ENCODE results near the gene GNRH2.

Gene GNRH2

GRCh38 chr20:3003416-3003815 lies 40.0 kb upstream of the GNRH2 start:
- no peaks in the 10 kb centered on the region for H3K9me3 ChIP-seq (ENCODE audit: control insufficient read depth, insufficient read depth, low read depth, low read length)
- H3K4me1 ChIP-seq (ENCODE audit: control insufficient read depth, insufficient read depth, low read length), result no peaks in the 10 kb centered on the region
- POLR2A ChIA-PET, result no interaction called here
- TF ChIP-seq PRDM6 (tag by site-specific recombination; IDR thresholded peaks at IDR 0.05) (0 out of 2 replicates have a peak, but pooled peaks have one; percentile 29), ZNF214 (tag by site-specific recombination; IDR thresholded peaks at IDR 0.05; ENCODE audit: borderline replicate concordance) (no peak)
- H3K4me3 ChIP-seq (ENCODE audit: low read depth, low read length), result no peak overlapping the region
- no peak overlapping the region for H3K27ac ChIP-seq (ENCODE audit: extremely low read depth, low read depth, low read length)
- CTCF ChIA-PET, result interaction anchor here (0.7 to 1.3 kb wide), 2 partner anchors 43 to 50 kb away, joined by 3 read pairs; no protein-coding TSS in a partner anchor
- H3K36me3 ChIP-seq (ENCODE audit: control insufficient read depth in 2 of 2, insufficient read depth in 1 of 2, low read length in 2 of 2), result peaks cover 33 to 36% of the 10 kb centered on the region in 2 experiments

- TF ChIP-seq PRDM1 (tag by site-specific recombination; IDR thresholded peaks at IDR 0.05), result peak; percentile 43; the same call in 1 of the 2 replicates
- no peak for TF ChIP-seq ZBTB8A (tag by site-specific recombination; IDR thresholded peaks at IDR 0.05)
- peak; percentile 57; the same call in 1 of the 2 replicates for TF ChIP-seq SP7 (tag by site-specific recombination; IDR thresholded peaks at IDR 0.05)
- POLR2A ChIA-PET, result interaction anchor here (1.2 kb wide), 2 partner anchors 138 to 282 kb away, joined by 3 read pairs; partner anchors contain the start of gene PTPRA
- Histone ChIP-seq H3K4me1 (ENCODE audit: control insufficient read depth, insufficient read depth, low read length) (no peaks in the 10 kb centered on the region), H3K9me3 (ENCODE audit: control insufficient read depth, insufficient read depth, low read depth, low read length) (no peaks in the 10 kb centered on the region), H3K36me3 (ENCODE audit: control insufficient read depth in 2 of 2, insufficient read depth in 1 of 2, low read length in 2 of 2) (peaks cover 38 to 71% of the 10 kb centered on the region in 2 experiments), H3K4me3 (ENCODE audit: low read depth, low read length) (no peak overlapping the region), H3K27ac (ENCODE audit: extremely low read depth, low read depth, low read length) (no peak overlapping the region)
- CTCF ChIA-PET, result interaction anchor here (0.7 to 2.1 kb wide), 3 partner anchors 10 to 85 kb away, joined by 3 to 8 read pairs (median 5); no protein-coding TSS in a partner anchor
These were observed 32.3 kb upstream of the GNRH2 start for GRCh38 chr20:3010985-3011723.

- Histone ChIP-seq H3K9me3 (ENCODE audit: control insufficient read depth, insufficient read depth, low read depth, low read length) (no peaks in the 10 kb centered on the region), H3K4me3 (ENCODE audit: low read depth, low read length) (no peak overlapping the region), H3K36me3 (ENCODE audit: control insufficient read depth in 2 of 2, insufficient read depth in 1 of 2, low read length in 2 of 2) (peaks cover 33 to 71% of the 10 kb centered on the region in 2 experiments), H3K27ac (ENCODE audit: extremely low read depth, low read depth, low read length) (no peak overlapping the region), H3K4me1 (ENCODE audit: control insufficient read depth, insufficient read depth, low read length) (no peaks in the 10 kb centered on the region)
- no peak for TF ChIP-seq FEZF1 (tag by site-specific recombination; IDR thresholded peaks at IDR 0.05)
- TF ChIP-seq ZNF571 (tag by site-specific recombination; IDR thresholded peaks at IDR 0.05), result no peak
- TF ChIP-seq KLF9 (tag by site-specific recombination; IDR thresholded peaks at IDR 0.05; ENCODE audit: low read depth), result no peak
- ChIA-PET CTCF (interaction anchor here (1.3 to 2.1 kb wide), 2 partner anchors 11 to 42 kb away, joined by 5 to 8 read pairs; no protein-coding TSS in a partner anchor), POLR2A (interaction anchor here (1.2 kb wide), 2 partner anchors 139 to 282 kb away, joined by 3 read pairs; partner anchors contain the start of gene PTPRA)
These were observed 31.7 kb upstream of the GNRH2 start for GRCh38 chr20:3011752-3012151.

- Histone ChIP-seq H3K36me3 (ENCODE audit: control insufficient read depth in 2 of 2, insufficient read depth in 1 of 2, low read length in 2 of 2) (peaks cover 26 to 70% of the 10 kb centered on the region in 2 experiments), H3K27ac (ENCODE audit: extremely low read depth, low read depth, low read length) (no peak overlapping the region), H3K4me3 (ENCODE audit: low read depth, low read length) (no peak overlapping the region), H3K4me1 (ENCODE audit: control insufficient read depth, insufficient read depth, low read length) (no peaks in the 10 kb centered on the region), H3K9me3 (ENCODE audit: control insufficient read depth, insufficient read depth, low read depth, low read length) (no peaks in the 10 kb centered on the region)
- ChIA-PET POLR2A (no interaction called here), CTCF (interaction anchor here (2.2 kb wide), 1 partner anchor 13 kb away, joined by 10 read pairs; no protein-coding TSS in a partner anchor)
- no peak for TF ChIP-seq ZNF423 (tag by site-specific recombination; IDR thresholded peaks at IDR 0.05)
- no peak for TF ChIP-seq ZNF174 (tag by site-specific recombination; IDR thresholded peaks at IDR 0.05)
- TF ChIP-seq KLF8 (tag by site-specific recombination; IDR thresholded peaks at IDR 0.05), result no peak
- TF ChIP-seq GLIS2 (tag by site-specific recombination; IDR thresholded peaks at IDR 0.05), result no peak
- no peak for TF ChIP-seq ZBTB48 (tag by site-specific recombination; IDR thresholded peaks at IDR 0.05)
- no peak for TF ChIP-seq RBAK (tag by site-specific recombination; IDR thresholded peaks at IDR 0.05)
- TF ChIP-seq ZBTB20 (tag by site-specific recombination; IDR thresholded peaks at IDR 0.05), result no peak
- no peak for TF ChIP-seq ZNF654 (tag by site-specific recombination; IDR thresholded peaks at IDR 0.05; ENCODE audit: low read depth)
- TF ChIP-seq ZNF426 (tag by site-specific recombination; IDR thresholded peaks at IDR 0.05), result no peak
- TF ChIP-seq ZNF202 (tag by site-specific recombination; IDR thresholded peaks at IDR 0.05; ENCODE audit: borderline replicate concordance), result no peak
- no peak for TF ChIP-seq ZSCAN30 (tag by site-specific recombination; IDR thresholded peaks at IDR 0.05)
- TF ChIP-seq ZNF501 (tag by site-specific recombination; IDR thresholded peaks at IDR 0.05), result no peak
- TF ChIP-seq ZNF488 (tag by site-specific recombination; IDR thresholded peaks at IDR 0.05), result no peak
- no peak for TF ChIP-seq ZNF549 (tag by site-specific recombination; IDR thresholded peaks at IDR 0.05)
- no peak for TF ChIP-seq BCL11A (tag by site-specific recombination; IDR thresholded peaks at IDR 0.05; ENCODE audit: low read depth)
- TF ChIP-seq ZNF292 (tag by site-specific recombination; IDR thresholded peaks at IDR 0.05; ENCODE audit: borderline replicate concordance, low read depth), result no peak
- no peak for TF ChIP-seq HOXD13 (CRISPR knock-in tag; IDR thresholded peaks at IDR 0.05; ENCODE audit: borderline replicate concordance)
These were observed 29.7 kb upstream of the GNRH2 start for GRCh38 chr20:3013771-3014170.

Data from HEK293 (cell line).